Activated CD8-positive, alpha-beta memory T cell treated with anti-CD3 and anti-CD28 coated beads for 24 hours (primary cell): ENCODE measurements around the gene CCHCR1.

Source experiments
- DNase-seq: peaks from one replicate; pipeline ENCODE4 v3.0.0-alpha.2; 2020

CCHCR1 gene

DNA sequence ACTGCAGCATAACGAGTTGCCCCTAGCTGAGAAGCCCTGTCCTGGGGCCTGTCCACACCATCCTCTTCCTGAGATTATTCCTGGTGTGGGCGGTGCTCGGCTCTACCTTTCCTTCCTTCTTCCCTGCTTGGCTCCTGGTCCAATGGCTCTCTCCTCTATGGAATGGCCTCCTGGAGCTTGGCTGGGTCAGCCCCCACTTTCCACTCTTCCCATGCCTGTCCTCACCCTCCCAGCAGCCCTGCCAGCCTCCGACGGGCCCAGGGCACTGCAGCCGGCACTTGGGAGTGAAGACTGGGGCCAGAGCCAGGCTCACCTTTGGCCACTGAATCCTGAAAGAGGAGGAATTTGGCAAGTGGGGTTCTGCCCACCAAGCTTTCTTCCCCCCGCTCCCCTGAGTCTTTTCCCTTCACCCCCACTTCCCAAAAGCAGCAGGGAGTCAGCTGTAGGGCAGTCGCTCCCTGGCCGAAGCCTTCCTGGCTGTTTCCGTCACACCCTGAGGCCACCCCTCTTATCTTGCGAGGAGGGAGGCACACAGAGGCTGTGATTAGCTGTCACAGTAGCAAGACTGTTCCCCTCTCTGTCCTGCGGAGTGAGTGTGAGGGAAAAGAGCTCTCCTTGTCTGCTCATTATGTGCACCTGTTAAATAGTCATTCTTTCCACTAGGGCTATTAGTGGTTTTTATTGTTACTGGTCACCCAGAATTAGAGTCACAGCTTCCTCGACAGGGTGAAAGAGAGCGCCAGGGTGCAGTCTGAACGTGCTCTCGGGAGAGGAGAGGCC, 31.0 kb downstream of the CCHCR1 start:
- no peak for DNase-seq

DNA sequence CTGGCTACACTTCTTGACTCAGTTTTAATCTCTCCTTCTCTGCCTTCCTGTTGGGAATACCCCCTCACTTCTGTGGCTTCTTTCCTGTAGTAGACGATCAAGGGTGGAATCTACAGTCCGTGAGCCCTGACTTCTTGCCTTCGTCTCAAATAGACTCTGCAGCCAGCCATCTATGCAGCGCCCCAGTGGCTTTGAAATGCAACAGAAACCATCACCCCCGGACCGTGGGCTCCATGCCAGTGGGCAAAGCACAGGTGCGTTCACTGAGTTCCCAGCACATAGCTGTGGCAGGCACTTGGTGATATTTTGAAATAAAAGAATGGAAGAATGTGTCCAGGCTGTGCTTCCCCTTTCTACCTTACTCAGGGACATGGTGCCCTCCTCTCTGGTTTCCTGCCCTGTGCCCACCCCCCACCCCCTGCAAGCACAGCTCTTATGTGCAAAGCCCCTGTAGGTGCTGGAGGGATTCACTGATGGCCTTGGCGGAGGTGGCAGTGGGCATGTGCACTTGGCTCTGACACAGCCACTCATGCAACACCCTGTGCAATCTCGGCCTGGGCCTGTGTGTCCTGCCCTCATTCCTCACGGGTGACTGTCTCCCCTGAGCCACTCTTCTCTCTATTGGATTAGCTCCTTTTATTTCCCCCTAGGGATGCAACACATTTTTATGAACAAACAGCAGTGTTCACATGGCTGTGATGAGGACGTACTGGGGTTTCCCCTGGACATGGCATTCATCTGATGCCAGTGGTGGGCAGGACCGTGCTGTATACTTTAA, 31.8 kb downstream of the CCHCR1 start:
- no peak for DNase-seq

DNA sequence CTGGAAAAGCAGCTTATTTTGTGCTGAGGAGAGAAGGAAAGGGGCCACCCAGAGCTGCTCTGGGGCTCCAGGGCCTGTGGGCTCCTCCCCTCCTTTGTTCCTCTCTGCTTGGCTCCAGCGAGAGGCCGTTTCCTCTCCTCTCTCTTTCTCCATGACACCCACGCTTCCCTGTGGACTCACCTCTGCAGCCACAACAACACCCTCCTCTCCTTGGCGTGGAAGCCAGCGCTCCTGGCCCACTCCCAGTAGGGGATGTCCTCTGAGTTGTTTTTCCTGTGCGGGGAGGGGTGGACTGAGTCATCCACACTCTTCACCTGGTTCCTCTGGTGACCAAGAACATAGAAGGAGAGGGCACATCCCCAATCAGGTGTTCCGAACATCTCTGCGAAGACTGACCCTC, 32.4 kb downstream of the CCHCR1 start:
- no peak for DNase-seq

GRCh38 chr6:31122791-31123706, 34.6 kb downstream of the CCHCR1 start:
- no peak for DNase-seq

GRCh38 chr6:31121131-31121790, 36.3 kb downstream of the CCHCR1 start:
- DNase-seq: no peak

DNA sequence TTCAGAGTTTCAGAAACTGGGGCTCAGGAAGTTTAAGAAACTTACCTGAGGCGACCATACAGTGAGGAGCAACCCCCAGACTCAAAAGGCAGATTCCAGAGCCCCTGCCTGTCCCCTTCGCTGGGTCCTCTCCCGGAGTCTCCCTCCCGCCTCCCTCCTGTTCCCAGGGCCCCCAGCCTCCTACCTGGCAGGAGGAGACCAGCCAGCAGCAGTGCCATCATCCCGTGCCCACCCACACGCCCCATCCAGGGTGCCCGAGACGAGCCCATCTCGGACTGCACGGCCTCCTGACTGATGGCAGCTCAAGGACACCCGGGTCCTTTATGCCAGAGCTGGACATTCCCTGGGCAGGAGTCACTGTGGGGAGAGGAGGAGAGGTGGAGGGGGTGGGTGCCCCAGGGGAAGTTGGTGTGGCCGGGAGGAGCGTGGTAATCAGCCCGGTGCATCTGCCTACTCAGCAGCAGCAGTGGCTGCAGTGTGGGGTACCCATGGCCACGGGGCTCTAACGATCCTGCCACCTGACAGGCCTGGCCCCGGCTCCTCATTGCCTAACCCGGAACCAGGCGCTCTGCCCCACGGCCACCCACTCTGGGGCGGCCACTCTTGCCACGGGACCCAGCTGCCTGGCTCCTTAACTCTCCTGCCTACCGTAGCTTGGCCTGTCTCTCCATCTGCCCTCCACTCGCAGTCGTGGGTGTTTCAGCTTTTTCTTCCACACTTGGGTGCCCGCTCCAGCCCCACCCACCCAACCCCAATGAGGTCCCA, 37.3 kb downstream of the CCHCR1 start, which contains the start of gene CDSN:
TSS of gene CDSN (minus strand) at position 296 of the 765 bp plus-strand sequence. CDS start at position 269, 27 bp downstream.
- no peak for DNase-seq

GRCh38 chr6:31118178-31118577, 39.4 kb downstream of the CCHCR1 start:
- DNase-seq: no peak

- DNase-seq: no peak
These were observed 40.8 kb downstream of the CCHCR1 start for GRCh38 chr6:31116661-31117385.

DNA sequence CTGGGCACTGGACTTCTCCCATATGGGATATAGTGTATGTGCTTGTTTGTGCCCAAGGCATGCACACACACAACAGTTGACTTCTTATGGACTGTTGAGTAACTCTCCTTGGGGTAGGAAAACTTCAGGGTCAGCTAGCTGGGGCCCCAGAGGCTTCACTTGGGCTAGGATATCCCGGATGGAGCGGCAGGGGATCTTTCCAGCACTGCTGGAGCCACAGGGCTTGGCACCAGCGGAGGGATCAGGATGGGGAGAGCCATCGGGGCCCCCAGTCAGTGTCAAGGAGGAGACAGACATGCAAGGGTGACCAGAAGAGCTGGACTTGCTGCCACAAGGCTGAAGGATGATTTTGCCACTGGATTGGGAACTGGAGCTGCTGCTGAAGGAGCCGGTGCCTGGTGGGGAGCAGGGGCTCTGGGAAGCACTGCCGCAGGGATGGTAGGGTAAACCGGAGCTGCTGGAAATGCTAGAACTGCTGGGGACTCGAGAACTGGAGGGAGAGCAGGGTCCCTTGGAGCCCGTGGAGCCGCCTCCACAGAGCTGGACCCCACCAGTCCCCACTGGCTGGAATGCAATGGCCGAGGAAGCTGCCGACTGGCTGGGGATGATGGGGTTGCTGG, 41.6 kb downstream of the CCHCR1 start:
- no peak for DNase-seq

DNA sequence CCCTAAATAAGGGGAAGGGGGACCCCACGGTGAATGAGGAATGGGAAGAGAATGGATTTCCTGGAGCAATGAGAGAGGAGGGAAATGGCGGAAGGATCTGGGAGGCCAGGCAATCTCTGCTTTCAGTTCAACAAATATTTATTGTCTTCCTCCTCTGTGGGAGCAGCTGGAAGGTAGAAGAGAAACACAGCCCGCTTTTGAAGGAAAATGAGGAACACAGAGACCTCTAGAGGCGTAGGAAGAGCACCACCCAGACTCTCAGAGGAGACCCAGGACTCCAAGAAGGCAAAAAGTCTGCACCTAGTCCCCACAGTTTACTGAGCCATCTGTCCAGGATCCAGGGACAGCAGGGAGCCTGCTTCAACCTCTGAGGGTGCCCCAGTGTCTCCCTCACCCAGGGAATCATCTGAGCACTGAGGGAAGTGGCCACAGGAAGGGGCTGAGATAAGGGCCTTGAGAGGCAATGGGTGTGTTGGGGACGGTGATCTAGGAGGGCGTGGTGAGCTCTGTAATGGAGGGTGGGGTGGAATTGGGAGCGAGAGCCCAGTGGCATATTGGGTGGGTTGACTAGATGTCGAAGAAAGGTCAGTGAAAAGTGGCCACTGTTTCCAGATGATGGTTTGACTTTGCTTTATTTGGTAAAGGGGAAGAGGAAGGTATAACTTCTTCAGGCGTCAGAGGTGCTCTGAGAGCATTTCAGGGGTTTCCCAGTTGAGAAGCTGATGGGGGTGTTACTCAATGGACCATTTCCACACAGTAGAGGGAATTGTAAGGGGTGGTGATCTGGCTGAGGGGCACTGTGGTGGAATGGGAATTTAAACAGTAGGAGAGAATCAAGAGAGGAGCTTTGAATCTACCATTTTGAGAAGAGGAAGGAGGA, 42.4 kb downstream of the CCHCR1 start:
- DNase-seq: no peak

DNA sequence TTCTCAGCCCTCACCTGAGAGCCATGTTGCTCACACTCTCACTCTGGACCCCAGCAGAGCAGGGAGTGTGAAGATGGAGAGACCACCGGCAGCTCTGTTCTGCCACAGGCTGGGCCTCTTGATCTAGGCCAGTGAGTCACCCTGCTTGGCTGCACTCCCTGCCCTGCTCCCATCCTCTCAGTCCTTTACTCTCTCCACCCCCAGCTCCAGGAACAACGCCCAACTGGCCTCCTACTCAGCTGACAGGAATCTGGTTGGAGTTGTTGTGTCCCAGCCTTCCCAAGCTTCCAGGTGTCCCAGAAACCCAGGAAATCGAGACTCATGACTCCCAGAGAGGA, 43.1 kb downstream of the CCHCR1 start, which contains the start of gene PSORS1C1:
TSS of gene PSORS1C1 (plus strand) at position 260 of the 338 bp plus-strand sequence. CDS start 14,833 bp downstream, outside the sequence.
- no peak for DNase-seq

DNA sequence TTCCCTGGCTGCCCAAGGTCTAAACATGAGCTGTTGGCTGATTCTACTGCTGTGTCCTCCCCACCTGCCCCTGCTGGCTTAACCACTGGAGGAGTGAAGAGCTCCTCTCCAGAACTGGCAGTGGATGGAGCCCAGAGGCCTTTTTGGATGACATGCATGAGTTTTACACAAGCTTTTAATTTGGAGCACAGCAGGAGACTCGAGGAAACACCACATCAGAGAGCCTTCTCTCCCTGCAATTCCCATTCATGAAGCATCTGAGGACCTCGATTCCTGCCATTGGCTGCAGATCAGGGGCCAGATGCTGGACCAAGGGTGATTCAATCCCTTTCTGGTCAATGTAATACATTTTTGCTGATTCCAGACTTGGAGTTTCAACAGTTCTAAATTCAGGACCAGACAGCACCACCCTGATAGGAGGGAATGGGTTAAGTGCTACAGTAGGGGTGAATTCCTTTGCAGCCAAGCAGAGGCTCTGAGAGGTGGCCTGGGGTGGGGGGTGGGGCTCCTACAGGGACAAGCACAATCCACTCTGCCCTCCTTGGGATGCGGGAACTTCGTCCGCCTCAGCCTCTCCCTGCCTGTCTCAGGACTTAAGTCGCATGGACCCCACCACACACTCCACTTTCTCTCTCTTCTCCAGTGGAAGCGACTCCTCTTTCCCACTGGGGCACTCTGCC, 43.6 kb downstream of the CCHCR1 start:
- no peak for DNase-seq

GRCh38 chr6:31112478-31112877, 45.1 kb downstream of the CCHCR1 start, which contains the start of gene C6orf15:
C6orf15 (minus strand) TSS chr6:31112575; CDS start chr6:31112555, 20 bp downstream.
- no peak for DNase-seq

GRCh38 chr6:31111712-31112111, 45.9 kb downstream of the CCHCR1 start:
- DNase-seq: no peak

- DNase-seq: no peak
These were observed 46.6 kb downstream of the CCHCR1 start for GRCh38 chr6:31110825-31111582.

- no peak for DNase-seq
These were observed 50.5 kb downstream of the CCHCR1 start for GRCh38 chr6:31107052-31107451.

DNA sequence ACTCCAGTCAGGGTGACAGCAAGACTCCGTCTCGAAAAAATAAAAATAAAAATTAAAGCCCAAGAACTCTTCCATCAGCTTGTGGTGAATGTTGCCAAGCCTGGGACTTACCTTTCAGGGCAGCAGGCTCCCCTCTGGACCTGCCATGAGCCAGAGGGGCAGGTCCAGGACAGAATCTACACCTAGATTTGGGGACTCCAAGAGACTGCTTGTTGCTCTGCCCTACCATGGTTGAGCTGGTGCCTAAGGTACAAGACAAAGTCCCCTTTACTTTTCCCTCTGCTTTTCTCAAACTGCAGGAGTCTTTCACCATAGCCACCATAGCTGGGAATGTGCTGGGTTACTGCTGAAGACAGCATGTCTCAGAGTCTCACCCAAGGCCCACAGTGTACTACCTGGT, 54.5 kb downstream of the CCHCR1 start:
- DNase-seq: no peak

GRCh38 chr6:31098449-31098938, 59.1 kb downstream of the CCHCR1 start:
- no peak for DNase-seq
